GM18867 (cell line): Measurements from ENCODE around the gene FBXW7.

ENCODE experiments used
- ATAC-seq: cut with Tn5 transposase; IDR thresholded peaks from one replicate; pipeline ENCODE4 v1.9.1; 2021; ENCODE audit warnings: mild to moderate bottlenecking, moderate library complexity; ENCODE audit not compliant: unreplicated experiment

Gene FBXW7

GRCh38 chr4:152476796-152477195, 59.1 kb downstream of the FBXW7 start:
- ATAC-seq: no peak

- no peak for ATAC-seq
Observed at GRCh38 chr4:152471251-152471792, 64.6 kb downstream of the FBXW7 start.

GRCh38 chr4:152468408-152468807, 67.5 kb downstream of the FBXW7 start:
- no peak for ATAC-seq

- ATAC-seq: no peak
Observed at GRCh38 chr4:152467101-152467500, 68.8 kb downstream of the FBXW7 start.

- no peak for ATAC-seq
Observed at GRCh38 chr4:152464030-152464823, 71.7 kb downstream of the FBXW7 start.

GRCh38 chr4:152463562-152463961, 72.3 kb downstream of the FBXW7 start:
- no peak for ATAC-seq

GRCh38 chr4:152462695-152463094, 73.2 kb downstream of the FBXW7 start:
- no peak for ATAC-seq

DNA sequence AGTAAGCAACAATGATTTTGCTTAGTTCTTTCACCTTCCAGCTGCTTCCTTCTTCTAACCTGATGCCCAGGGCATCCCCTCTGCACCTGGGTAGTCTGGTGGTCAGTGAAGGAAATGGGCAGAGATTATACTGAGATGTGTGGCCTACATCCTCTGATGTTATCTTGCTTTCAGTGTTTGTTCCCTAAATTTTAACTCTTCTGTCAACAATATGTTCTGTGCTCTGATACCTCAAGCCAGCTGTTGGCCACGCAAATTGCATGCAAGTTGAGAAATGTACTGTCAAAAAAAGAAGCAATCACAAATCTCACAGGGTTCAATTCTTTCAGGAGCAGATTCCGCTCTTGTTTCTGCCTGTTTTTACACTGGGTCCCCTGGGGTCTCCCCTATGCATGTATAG, 73.8 kb downstream of the FBXW7 start:
- peak; percentile 52 for ATAC-seq

DNA sequence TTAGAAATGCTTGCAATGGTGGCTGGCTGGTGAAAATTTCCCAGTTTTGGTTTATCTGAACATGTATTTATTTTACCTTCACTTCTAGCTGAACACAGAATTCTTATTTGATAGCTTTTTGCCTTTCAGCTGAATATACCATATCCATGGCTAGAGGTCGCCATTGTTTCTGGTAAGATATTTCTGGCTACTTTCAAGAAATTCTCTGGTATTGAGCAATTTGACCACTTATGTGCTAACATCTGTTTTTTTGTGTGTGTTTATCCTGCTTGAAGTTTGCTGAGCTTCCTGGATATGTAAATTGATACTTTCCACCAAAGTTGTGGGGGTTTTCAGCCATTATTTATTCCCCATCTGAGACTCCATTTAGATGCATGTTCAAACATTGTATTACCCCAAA, 75.4 kb downstream of the FBXW7 start:
- no peak for ATAC-seq

DNA sequence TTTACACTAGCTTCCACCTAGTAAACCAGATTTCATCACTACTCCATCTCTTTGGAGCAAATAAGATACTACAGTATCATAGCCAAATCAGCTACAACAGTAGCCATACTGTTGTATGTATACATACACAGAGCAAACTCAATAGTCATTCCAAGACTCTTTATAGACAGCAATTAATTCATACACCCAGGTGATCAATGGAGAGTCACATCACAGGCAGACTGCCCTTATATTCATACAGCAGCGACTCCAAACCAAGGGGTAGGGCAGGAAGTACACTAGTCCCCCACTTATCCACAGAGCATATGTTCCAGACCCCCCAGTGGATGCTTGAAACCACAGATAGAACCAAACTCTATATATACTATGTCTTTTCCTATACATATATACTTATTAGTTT, 76.6 kb downstream of the FBXW7 start:
- peak; percentile 15 for ATAC-seq

DNA sequence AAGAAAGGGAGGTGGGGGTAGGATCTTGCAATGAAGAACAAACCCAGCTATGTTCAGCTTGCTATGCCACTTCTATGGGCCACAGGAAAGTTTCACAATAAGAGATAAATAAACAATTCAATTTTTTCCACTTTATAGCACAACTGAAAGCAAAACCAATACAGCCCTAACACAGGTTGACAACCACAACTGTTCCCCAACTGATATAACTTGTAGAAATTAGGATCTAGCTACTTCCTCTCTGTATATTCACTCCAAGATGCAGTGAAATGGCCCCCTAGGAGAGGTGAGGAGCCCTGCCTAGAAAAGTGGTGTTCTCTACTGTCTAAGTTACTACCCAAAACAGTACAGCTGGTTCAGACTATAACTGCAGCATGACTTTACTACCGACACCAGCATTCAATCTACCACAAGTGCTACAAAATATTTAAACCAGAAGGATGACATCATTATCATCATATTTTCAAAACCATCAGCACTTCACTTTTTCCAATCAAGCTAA, 77.0 kb downstream of the FBXW7 start:
- ATAC-seq: peak; percentile 48

DNA sequence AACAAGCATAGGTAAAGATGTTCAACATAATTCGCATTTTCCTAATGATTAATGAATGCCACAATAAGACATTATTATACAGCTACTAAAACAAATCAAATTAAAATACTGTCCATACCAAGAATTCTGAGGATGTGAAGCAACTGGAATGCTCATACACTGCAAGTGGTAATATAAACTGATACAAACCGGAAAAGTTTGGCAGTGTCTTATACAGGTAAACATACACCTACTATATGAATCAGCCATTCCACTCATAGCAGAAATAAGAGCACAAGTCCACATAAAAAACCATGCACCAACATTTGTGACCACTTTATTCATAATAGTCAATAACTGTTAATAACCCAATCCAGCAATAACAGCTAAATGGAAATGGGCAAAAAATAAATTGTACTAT, 79.3 kb downstream of the FBXW7 start:
- ATAC-seq: no peak

GRCh38 chr4:152455311-152455710, 80.6 kb downstream of the FBXW7 start:
- ATAC-seq: no peak

- no peak for ATAC-seq
Observed at GRCh38 chr4:152454398-152455011, 81.4 kb downstream of the FBXW7 start.

DNA sequence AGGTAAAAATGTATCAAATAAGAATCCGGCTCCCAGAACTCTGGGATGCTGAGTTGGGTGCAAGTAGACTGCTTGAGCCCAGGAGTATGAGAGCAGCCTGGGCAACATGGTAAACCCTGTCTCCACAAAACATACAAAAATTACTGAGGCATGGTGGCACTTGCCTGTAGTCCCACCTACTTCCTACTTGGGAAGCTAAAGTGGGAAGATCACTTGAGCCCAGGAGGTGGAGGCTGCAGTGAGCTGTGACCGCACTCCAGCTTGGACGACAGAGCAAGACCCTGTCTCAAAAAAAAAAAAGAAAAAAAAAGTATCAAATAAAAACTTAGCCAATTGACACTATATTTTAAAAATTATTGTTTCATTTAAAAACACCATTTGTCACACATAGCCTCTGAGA, 84.4 kb downstream of the FBXW7 start:
- ATAC-seq: no peak

DNA sequence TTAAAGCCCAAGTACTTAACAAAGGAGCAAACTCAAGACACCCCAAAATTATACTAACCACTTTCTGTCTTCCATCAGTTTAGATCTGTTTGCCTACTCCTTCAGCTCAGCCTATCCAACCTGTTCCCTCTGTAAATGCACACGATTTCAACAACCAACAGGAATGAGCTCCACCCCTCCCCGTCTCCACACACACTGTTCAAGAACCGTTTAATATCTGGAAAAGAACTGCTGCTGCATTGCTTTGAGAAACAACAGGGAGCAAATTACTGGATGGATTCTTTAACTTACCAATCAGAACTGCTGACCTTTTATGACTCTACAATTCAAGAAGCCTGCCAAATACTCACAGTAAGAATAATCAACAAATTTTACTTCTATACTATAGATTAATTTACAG, 87.0 kb downstream of the FBXW7 start:
- ATAC-seq: no peak

GRCh38 chr4:152448038-152448707, 87.7 kb downstream of the FBXW7 start:
- no peak for ATAC-seq

GRCh38 chr4:152443859-152444258, 92.0 kb downstream of the FBXW7 start:
- no peak for ATAC-seq

- ATAC-seq: no peak
Observed at GRCh38 chr4:152437561-152437960, 98.3 kb downstream of the FBXW7 start.

DNA sequence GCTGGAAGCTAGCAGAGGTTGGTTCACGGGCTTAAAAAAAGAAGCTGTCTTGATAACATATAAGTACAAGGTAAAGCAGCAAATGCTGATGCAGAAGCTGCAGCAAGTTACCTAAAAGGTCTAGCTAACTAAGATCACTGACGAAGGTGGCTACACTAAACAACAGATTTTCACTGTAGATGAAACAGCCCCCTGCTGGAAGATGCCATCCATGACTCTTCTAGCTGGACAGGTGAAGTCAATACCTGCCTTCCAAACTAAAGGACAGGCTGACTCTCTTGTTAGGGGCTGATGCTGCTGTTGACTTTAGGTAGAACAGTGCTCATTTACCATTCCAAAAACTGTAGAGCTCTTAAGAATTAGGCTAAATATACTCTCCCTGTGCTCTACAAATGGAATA, 99.5 kb downstream of the FBXW7 start:
- ATAC-seq: no peak

DNA sequence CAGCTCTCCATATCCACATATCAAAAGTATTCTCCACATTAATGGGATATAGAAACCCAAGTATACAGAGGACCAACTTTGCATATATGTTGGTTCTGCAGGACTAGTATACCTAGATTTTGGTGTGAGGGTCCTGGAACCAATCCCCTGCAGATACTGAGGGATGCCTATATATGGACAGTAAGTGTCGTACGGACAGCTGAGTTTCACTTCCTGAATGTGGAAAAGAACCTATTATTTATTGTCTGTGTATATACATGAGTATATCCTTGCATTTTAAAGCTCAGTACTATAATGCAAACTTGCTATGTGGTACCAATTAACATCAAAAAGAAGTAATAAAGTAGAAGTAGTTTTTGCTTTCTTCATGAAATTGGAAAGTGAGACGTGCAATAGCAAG, 101.9 kb downstream of the FBXW7 start:
- ATAC-seq: peak; percentile 42

DNA sequence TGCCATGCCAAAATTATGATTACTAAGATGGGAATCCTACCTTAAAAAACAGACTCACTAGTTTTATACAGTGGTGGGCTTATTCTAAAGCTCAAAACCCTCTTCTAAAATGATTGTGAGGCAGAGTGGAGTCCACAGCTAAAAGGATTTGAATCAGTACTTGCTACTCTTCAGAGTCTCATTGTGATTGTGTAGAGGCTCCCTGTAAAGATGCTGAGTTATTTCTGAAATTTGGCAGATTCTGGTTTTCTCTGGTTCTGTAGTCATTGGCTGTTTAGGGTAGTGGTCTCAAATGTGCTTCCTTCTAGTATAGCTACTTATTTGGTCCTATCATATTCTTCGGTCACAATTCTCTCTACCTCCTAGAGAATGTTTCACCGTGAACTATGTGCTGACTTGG, 104.1 kb downstream of the FBXW7 start:
- ATAC-seq: no peak
